Activated CD4-positive, alpha-beta T cell treated with anti-CD3 and anti-CD28 coated beads for 36 hours (primary cell): ENCODE data around the gene IL18BP. TPM values are rescaled to one million over a fixed set of nuclear protein-coding genes. Genes with fewer than 3 reads are reported as not detected.

Source experiments
- ATAC-seq: fragments of 200-7000 bp; cut with Tn5 transposase; one replicate; pipeline ENCODE4 v1.10.0; 2021; ENCODE audit warnings: mild to moderate bottlenecking, moderate library complexity
- CTCF ChIA-PET: fragments of 350-600 bp; sonication (Branson Sonifier 250); formaldehyde crosslinking; loops from one replicate; lab custom pipeline; 2021; ENCODE audit warnings: antibody characterized with exemption; lab: Charles Lee
- POLR2A ChIA-PET: fragments of 350-600 bp; sonication (Branson Sonifier 250); formaldehyde crosslinking; loops from one replicate; lab custom pipeline; 2021; ENCODE audit warnings: antibody characterized with exemption, inconsistent platforms; lab: Charles Lee
- DNase-seq: peaks from one replicate; pipeline ENCODE4 v3.0.0-alpha.2; 2020
- H3K27ac Mint-ChIP-seq: one replicate; pipeline ENCODE4 v1.8.0; 2021; ENCODE audit warnings: mixed read lengths
- H3K27me3 Mint-ChIP-seq: one replicate; pipeline ENCODE4 v1.8.0; 2021; ENCODE audit warnings: mixed read lengths
- H3K36me3 Mint-ChIP-seq: one replicate; pipeline ENCODE4 v1.8.0; 2021; ENCODE audit warnings: low read depth, mixed read lengths
- H3K4me1 Mint-ChIP-seq: one replicate; pipeline ENCODE4 v1.8.0; 2021; ENCODE audit warnings: mixed read lengths
- H3K4me3 Mint-ChIP-seq: one replicate; pipeline ENCODE4 v1.8.0; 2021; ENCODE audit warnings: mild to moderate bottlenecking, moderate library complexity, mixed read lengths
- H3K9me3 Mint-ChIP-seq: one replicate; pipeline ENCODE4 v1.8.0; 2021; ENCODE audit warnings: low read depth, mixed read lengths
- intact Hi-C, 2 experiments: fragments of 100-400 bp; cut with DNase I in 1 of 2; cut with micrococcal nuclease in 1 of 2; formaldehyde crosslinking; loops; one replicate each; pipeline versions ENCODE4 v1.14.2 to v1.15.1; 2022 to 2024; cut with DNase I, micrococcal nuclease
- total RNA-seq, 2 experiments: library from RNA; stranded (reverse); gene quantifications; one replicate each; pipeline ENCODE4 v1.2.3, GENCODE V29; 2021

Gene IL18BP
- total RNA-seq, 2 experiments from 2014 or later: 8.4 to 10.2 TPM

- intact Hi-C loops: no loop called here
- ATAC-seq (no peak), DNase-seq (no peak)
- peaks cover 7% of the 10 kb centered on the region for H3K36me3 Mint-ChIP-seq
- no peaks in the 10 kb centered on the region for H3K9me3 Mint-ChIP-seq
- POLR2A ChIA-PET: interaction anchor here (0.6 kb wide), 1 partner anchor 19 kb away, joined by 3 read pairs; no protein-coding TSS in a partner anchor
- H3K4me1 Mint-ChIP-seq: peaks cover 6% of the 10 kb centered on the region
- no peaks in the 10 kb centered on the region for H3K27me3 Mint-ChIP-seq
- H3K27ac Mint-ChIP-seq: no peak overlapping the region
- H3K4me3 Mint-ChIP-seq: no peak overlapping the region
- CTCF ChIA-PET: interaction anchor here (0.6 to 3.7 kb wide), 7 partner anchors 11 to 1861 kb away, joined by 3 to 16 read pairs (median 4); no protein-coding TSS in a partner anchor
Observed at GRCh38 chr11:72048766-72049460, 50.2 kb downstream of the IL18BP start.

Other genes starting within 250 kb of the IL18BP start
- gene DEFB108B, start 165.7 kb upstream of the IL18BP start, total RNA-seq: not detected
- not detected for gene DEFB131B, start 120.5 kb upstream of the IL18BP start, total RNA-seq
- gene XNDC1N, start 70.3 kb upstream of the IL18BP start, total RNA-seq: 10 to 100 TPM; 11.3 to 19.0 TPM
- 10 to 100 TPM; 28.7 to 29.5 TPM for gene RNF121, start 69.9 kb upstream of the IL18BP start, total RNA-seq
- gene NUMA1, start 81.6 kb downstream of the IL18BP start, total RNA-seq: 100 to 1,000 TPM; 154 to 167 TPM
- gene LRRC51, start 81.9 kb downstream of the IL18BP start, total RNA-seq: 10 to 100 TPM in 1 of 2 experiments, 1 to 10 TPM in 1; 7.7 to 11.6 TPM
- gene LAMTOR1, start 104.4 kb downstream of the IL18BP start, total RNA-seq: 10 to 100 TPM; 50.7 to 52.2 TPM
- gene TOMT, start 107.0 kb downstream of the IL18BP start, total RNA-seq: not detected
- gene ANAPC15, start 113.8 kb downstream of the IL18BP start, total RNA-seq: 10 to 100 TPM; 60.3 to 76.1 TPM
- gene FOLR3, start 136.8 kb downstream of the IL18BP start, total RNA-seq: not detected
- not detected for gene FOLR1, start 193.2 kb downstream of the IL18BP start, total RNA-seq
- gene FOLR2, start 217.9 kb downstream of the IL18BP start, total RNA-seq: not detected
- 10 to 100 TPM; 68.5 to 71.3 TPM for gene INPPL1, start 225.9 kb downstream of the IL18BP start, total RNA-seq
- not detected for gene PHOX2A, start 245.3 kb downstream of the IL18BP start, total RNA-seq